T follicular helper cell (primary cell): Measurements from ENCODE around the gene SRBD1.
"Not testable (repeated sequence)": the region's sequence is repeated elsewhere in the genome, so short reads cannot be mapped to it uniquely, and the experiment has no call there.

Source experiments
- DNase-seq: peaks from one replicate; pipeline ENCODE4 v3.0.0-alpha.2; 2020; ENCODE audit warnings: low read depth

The SRBD1 gene

DNA sequence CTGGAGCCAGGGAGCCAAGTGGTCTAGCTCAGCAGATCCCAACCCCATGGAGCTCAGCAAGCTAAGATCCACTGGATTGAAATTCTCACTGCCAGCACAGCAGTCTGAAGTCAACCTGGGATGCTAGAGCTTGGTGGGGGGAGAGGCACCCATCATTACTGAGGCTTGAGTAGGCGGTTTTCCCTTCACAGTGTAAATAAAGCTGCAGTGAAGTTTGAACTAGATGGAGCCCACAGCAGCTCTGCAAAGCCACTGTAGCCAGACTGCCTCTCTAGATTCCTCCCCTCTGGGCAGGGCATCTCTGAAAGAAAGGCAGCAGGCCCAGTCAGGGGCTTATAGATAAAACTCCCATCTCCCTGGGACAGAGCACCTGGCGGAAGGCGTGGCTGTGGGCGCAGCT, 185.0 kb downstream of the SRBD1 start:
- not testable (repeated sequence) for DNase-seq

DNA sequence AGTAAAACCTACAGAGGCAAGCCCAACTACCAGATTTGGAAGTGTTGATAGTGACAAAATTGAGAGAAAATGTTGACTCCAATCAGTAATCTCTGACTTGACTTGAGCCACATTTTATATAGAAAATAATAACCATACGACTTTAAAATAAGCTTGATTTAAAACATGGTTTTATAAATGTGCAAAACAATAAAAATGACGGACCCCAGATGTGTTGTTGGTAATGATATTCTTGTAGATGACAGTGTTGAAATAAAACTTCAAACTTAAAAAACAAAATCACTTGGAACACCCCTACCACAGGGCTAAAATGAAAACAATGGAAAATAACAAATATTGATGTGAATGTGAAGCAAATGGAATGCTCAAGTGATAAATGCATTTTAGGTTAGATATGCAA, 188.1 kb downstream of the SRBD1 start:
- DNase-seq = no peak

DNA sequence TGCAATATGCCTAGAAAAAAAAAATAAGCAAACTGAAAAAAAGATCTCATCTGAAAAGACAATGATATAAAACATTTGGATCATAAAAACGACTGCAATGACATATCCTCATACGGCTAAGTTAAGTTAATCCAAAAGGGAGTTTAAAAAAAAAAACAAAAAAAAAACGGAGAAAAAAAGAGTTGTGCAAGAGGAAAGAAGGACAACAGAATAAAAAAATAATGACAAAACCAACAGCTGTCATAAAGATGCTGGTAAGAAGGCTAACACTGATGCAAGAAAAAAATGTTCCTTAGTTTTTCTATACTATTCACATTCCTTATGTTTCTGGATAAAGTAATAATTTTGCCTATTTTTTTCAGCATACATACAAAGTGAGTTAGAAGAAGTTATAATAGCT, 192.5 kb downstream of the SRBD1 start:
- no peak for DNase-seq

DNA sequence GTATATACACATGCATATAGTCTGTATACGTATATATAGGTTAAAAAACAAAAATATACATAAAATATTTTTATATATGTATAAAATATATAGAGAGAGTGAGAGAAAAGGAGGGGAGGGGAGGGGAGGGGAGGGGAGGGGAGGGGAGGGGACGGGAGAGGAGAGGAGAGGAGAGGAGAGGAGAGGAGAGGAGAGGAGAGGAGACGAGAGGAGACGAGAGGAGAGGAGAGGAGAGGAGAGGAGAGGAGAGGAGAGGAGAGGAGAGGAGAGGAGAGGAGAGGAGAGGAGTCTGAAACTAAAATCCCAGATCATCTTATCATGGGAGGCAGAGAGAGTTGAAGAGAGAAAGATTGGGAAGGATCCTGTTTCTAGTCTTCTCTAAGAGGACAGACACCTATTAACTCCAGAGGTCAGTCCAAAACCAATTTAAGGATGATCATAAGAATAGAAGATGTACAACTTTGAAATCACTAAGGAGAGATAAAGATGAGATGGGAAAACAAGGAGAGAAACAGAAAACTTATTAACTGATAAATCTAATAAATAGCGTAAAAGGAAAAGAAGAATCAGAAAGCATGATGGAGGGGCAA, 195.4 kb downstream of the SRBD1 start:
- no peak for DNase-seq

DNA sequence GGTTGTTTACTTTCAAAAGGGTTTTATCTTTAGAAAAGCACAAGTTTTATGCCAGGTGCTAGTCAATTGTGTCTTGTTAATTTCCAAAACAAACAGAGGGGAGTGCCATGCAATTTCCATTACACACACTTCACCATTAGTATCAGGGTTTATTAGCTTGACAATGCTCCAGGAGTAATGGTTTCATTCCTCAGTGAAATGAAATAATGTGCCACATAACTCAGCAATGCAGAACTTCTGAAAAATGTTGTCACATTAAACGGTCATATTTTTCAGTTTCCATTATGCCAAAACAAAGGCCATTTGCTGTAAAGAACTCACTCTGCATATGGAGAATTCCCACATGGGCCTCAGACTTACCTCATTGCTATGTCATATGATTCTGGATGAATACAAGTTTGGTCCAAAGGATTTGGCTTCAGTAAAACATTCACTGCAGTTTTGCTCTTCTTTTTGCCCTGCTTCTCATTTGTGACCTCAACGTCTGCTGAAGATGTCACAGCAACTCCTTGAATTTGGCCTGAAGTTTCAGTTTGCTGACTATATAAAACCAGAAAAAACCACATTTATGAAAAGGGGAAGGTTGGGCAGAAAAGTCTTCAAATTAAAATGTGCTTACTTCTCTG, 198.2 kb downstream of the SRBD1 start:
- no peak for DNase-seq

DNA sequence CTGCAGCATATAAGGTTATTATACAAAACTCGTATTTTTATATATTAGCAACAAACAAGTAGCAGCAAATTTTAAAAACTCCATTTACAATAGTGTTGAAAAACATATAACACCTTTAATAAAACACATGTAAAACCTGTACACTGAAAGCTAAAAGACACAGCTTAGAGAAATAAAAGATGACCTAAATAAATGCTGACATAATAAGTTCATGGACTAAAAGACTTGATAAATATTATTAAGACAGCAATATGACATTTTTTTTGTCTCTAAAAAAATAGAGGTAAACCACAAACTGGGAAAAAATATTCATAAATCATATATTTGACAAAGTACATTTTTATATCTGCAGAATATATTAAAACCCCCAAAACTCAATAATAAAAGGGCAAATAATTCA, 201.4 kb downstream of the SRBD1 start:
- DNase-seq = no peak

DNA sequence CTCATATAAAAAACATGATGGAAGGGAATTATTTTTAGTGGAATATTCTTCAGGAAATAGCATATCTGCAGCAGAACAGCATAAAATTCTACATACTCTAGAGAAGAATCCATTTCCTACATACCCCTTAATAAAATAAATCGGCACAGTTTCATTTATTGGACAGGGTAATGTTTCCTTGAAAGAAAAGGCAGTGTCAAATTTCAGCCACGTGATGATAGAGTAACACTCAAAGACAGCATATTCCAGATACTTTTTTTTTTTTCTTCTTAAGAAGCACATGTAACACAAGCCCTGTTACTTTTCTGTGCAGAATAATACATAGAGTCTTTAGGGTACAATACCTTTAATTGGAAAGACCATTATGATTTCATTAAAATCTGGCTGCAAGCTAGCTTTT, 204.4 kb downstream of the SRBD1 start:
- DNase-seq = no peak

DNA sequence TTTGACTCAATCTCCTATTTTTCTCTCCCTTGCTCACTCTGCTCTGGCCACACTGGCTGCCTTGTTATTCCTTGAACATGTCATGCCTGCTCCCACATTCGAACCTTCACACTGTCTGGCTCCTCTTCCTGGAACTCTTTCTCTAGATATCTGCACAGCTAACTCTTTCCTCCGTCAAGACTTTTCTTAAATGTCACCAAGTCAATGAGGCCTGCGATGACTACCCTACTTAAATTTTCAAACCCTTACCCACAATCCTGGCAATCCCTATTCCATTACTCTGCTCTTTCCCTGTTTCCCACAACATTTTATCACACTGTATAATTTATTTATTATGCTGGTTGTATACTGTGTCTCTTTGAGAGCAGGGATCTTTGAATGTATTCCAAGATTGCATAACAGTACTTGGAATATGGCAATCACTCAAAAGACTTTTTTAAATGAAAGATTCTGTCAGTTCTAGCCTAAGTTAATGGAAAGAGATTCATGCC, 206.2 kb downstream of the SRBD1 start:
- DNase-seq = no peak

DNA sequence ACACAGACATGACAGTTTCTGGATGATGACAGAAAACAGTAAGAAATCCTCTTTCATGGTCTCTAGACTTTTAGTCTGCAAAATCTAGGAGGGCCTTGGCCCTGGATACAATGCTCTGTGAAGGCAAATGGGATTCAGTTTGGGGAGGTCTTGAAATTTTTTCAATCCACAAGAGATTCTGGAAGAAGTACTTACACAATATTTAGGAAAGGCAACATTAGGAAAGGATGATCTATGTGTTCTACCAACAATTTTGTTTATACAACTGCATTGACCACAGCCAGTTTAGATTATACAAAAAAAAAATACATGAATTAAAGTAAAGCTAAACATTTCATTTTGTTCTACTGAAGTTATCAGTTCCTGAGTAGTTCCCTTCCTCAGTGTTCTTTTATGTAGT, 208.0 kb downstream of the SRBD1 start:
- no peak for DNase-seq

DNA sequence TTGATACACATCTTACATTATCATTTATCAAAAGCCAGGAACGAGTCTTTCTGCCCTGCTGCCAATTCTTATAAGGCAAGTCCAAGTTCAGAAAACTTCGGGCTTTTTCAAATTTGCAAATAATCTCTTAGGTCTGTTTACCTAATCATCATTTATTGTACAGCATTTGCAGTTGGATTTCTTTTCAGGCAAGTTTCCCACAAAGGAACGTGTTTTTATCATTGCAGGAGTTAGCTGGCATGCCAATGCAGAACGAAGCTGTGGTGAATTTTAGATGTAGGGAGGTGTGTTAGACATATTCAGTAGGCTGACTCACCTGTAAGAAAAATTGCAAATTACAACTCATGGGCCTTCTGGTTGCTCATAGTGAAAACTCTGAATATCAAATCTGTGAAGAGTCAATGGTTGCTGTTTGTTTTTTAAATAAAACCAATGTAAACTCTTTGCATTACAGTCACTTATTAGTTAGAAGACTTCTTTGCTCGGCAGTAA, 209.6 kb downstream of the SRBD1 start:
- DNase-seq = no peak

DNA sequence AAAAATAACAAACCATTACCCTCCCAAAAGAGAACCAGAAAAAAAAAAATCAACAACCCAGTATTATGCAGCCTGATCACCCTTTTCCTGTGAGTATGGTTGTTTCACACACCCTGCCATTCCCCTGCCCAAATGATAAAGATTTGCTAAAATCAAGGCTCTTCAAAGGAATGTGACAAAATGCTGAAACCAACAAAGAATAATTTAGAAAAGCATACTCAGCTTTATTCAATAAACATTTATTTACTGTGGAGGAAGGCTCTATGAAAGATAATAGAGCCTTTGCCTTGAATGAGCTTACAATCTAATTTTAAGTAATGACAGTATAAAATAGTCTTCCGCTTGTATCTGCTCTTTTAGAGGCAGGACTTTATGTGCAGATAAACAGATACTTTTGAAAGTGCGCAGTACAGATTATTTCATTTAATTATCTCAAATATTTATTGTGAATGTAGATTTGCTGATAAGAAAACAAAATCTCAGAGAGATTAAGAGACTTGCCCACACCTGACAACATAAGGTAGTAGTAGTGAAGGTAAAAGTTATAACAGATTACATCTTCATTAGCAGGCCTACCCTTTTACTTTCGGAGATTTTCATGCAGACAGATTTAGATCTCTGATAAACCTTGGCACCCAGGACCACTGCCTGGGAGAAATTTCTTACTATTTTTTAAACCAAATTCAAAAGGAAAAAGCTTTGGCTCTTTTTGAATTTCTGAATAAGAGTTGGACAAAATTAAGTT, 211.9 kb downstream of the SRBD1 start:
- DNase-seq = no peak

DNA sequence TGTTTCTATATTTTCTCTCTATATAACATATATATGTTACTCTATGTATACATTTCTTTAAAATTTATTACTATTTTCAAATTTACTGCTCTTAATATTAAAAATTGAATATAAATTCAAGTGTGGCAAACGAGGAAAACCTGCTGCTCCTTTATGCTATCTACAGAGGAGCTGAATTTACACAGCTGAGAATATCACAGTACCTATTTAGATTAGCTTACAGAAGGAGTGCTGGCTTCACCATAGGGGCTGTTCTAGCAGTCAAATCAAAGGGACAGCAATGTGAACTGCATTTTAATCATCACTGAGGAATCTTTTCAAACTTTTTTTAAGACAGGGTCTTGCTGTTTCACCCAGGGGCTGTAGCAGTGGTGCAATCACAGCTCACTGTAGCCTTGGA, 213.8 kb downstream of the SRBD1 start:
- DNase-seq = no peak

DNA sequence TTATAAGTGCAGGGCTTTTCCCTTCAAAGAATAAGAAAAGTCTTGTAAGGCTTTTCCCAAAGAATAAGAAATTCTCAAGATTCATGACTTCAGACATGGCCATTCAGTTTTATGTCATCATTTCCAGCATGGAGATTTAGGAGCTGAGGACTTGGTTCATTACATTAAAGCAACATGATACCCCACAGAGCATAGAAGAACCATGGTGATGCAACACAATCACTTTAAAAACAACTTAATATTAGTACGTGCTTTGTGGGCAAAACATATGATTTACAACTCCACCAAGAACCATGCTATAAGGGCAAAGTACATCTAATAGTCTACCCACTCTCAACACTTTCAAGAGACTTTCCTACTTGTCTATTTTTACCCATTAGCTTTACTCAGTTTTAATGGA, 214.4 kb downstream of the SRBD1 start:
- no peak for DNase-seq

DNA sequence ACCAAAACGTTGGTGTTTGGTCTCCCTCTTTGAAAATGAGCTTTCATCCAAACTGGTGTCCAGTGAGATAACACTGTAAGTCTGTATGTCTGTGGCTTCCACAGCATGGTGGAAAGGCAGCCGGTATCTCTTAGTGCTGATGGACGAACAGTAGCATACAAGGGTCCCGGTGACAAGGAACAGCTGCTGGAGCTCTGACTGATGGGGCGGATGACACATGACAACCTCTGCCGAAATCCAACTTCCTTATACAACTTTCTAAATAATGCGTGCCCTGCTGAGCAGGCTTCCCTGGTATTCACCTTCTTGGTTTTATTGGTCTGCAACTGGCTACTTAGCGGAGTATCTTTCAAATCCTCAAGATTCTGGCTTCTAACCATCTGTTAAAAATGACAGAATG, 216.2 kb downstream of the SRBD1 start:
- no peak for DNase-seq

DNA sequence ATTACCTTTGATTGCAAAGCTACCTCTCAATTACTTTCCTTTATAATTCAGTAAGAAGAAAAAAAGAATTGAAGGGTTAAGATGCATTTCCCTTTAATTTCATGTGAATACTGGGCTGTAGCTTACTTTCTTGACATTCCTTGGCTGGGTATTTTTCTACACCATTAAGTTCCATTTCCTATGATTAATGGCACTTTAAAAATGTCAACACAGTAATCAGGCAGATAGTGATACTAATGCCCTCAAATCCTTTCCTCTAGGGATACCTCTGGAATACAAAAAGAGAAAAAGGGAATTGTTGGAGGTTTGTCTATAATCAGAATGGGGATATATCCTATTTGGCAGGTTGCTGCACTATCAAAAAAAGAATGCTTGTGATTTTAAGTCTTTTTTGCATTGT, 216.9 kb downstream of the SRBD1 start:
- DNase-seq = no peak

DNA sequence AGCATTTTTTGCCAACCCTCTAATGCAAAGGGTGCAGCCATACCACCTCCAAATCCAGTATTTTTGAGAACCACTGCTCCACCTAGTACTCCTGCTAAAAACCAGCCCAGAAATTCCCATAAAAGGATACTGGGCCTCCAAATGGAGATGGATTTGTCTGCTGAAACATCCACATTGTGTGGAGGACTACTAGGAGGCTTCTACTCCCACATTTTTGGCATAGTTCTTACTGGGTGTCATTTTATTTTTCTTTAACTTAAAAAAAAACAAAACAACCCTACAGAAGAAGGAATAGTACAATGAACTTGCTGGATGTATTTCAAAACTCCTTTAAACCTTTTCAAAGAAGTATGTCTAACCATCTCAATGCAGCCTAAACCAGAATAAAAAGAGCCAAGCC, 219.2 kb downstream of the SRBD1 start:
- no peak for DNase-seq

DNA sequence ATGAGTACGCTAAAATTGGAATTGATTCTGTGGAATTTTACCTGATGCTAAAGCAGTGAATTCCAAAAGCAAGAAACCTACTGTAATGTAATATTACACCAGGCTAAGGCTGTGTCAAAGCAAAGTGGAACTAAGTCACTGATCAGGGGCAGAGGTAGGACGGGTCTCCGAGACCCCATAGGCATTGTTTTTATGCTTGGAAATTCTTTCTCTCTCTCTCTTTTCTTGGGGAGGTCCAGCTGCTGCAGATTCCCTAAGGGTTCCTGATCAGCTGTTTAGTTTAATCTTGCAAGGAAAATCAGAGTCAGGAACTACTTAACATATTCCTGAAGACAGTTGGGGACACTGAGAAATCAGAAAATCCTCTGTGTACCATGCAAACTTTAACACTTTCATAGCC, 220.2 kb downstream of the SRBD1 start:
- no peak for DNase-seq

DNA sequence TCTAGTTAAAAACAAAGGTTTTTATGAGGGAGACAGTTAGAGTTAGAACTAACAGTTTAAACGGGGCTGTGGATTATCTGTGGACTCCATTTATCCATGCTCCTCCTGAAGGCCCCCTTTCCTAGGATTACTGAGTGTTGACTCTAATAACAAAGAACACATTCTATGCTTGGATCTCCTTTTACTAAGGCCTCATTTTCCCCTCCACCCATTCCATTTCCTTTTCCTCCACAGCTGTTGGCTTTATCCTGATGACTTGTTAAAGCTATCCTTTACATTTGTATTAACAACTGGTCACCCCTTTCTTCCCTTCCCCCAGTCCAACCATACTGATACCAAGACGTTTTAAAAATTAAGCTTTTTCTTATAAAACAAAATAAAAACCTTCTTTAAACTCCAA, 220.6 kb downstream of the SRBD1 start:
- DNase-seq = no peak

DNA sequence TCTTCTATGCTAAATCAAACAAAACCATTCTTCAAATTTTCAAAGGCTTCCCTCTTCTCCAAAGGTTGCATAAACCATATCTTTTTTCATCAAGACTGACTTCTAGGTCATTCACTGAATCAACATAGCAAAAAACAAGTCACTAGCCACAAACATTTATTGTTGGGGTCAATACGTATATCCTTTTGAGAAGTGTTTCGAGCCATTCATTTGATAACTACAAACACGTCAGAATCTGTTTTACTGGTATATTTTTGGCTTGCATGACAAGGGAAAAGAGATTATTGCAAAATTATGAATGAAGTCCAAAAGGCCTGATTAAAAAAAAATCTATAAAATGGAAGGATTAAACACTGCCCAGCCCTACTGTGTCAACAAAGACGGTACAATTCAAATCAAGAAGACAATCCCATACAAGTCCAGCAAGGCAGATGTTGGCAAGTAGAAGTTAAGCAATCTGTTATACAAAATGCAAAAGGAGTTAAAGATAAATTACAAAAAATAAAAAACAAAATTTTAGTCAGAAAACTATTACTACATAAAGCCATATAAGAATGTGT, 222.4 kb downstream of the SRBD1 start:
- no peak for DNase-seq

DNA sequence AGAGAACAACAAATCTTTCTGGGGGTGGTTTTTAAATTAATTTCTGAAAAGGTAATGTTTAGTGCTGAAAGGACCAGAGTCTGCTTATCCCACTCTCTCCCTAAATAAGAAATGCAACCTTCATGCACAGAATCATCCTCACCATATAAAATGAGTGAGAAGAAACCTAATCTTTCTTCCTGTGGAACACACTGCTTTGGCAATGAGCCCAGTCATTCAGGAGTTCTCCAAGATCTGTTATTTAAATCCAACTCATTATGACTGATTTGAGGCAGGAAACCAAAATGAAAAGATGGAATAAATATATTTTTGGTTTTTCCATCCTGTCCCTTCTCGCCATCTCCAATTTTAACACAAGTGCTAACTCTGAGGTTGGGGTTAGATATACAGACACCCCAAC, 228.3 kb downstream of the SRBD1 start:
- DNase-seq = no peak

DNA sequence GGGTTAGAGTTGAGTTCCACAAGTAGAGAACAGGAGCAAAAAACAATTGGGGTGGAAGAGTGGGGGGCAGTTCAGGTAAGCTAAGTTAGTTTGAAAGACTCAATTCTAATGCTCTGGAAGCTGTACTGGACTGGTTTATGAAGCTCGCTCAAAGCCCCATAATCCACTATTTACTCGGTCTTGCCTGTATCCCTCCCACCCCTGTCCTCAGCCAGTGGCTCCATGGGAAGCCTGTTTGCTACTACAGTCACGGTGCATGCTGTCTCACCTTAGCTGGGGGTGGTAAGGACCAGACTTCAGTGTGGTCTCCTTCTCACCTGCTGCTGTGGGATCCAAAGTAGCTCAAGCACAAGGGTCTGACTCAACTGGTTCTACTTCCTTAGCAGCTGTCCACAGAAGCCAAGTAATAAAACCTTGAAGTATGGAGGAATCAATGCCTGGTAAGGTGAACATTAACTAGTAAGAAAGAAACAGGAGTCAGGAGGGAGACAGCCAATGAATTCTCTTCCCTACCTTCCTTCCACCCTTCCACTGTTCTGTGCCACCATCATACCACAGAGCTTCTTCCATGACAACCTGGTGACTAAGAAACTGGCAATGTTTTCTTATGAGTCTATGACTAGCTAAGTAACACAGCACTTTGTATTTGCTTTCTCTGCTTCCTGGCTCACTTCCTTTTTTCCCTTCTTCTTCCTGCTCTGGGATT, 230.8 kb downstream of the SRBD1 start:
- DNase-seq = no peak

DNA sequence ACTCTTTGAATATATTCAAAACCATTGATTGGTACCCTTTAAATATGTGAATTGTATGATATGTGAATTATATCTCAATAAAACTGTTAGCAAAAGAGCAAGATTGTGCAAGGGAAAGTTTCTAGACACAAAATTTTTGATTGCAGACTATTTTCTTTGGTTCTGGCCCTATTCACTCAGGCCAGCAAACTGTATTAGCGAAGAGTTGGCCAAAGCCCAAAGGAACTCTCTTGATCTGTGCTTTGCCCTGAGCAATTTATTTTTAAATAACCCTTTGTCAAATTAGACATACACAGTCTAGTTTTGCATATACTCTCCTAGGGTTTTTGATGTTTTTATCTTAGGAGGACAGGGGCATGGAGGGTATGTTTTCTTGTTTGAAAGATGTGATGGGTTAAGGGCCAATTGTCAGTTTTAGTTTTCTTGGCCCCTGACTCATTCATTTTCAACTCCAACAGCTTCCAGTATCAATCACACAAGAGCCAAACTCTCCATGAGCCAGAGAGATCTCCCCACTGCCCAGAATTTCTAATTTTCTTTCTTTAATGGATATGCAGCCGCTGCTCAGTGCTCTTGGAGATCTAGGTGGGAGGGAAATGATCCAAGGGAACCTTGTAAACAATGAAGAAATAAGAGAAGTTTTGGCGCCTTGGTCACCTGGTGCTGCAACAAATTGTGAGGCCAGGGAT, 231.5 kb downstream of the SRBD1 start:
- no peak for DNase-seq
